Panc1 (cell line): ENCODE results near the gene WDR86. TPM values are rescaled to one million over a fixed set of nuclear protein-coding genes. Genes with fewer than 3 reads are reported as not detected.

Experiments used
- ATAC-seq: fragments of 200-7000 bp; cut with Tn5 transposase; 2 replicates; pipeline ENCODE4 v1.9.1; 2020; ENCODE audit warnings: mild to moderate bottlenecking, moderate library complexity
- BruUV-seq: library from RNA; stranded (reverse); fragments of 400-500 nt; replicated peaks from 2 replicates; lab custom pipeline; 2021; lab: Mats Ljungman, UMichigan
- CTCF ChIA-PET: fragments of 300-600 bp; sonication (Branson Sonifier 250); formaldehyde crosslinking; loops from one replicate; lab custom pipeline; 2022; ENCODE audit warnings: antibody characterized with exemption; lab: Charles Lee
- POLR2A ChIA-PET: fragments of 300-600 bp; sonication (Branson Sonifier 250); formaldehyde crosslinking; loops from one replicate; lab custom pipeline; 2022; ENCODE audit warnings: antibody characterized with exemption; lab: Charles Lee
- DNase-seq: peaks from one replicate; pipeline ENCODE4 v3.0.0-alpha.2; 2010; ENCODE audit warnings: low read depth, low spot score
- H3K27ac ChIP-seq: 2 replicates; pipeline ENCODE4 v1.5.1; 2011; ENCODE audit warnings: mild to moderate bottlenecking, low read length, inconsistent platforms
- H3K27me3 ChIP-seq: fragments of 200-500 bp; sonication (Bioruptor generic); 2 replicates; pipeline ENCODE4 v1.6.0; 2014; ENCODE audit warnings: low read length, inconsistent platforms; ENCODE audit not compliant: control insufficient read depth, insufficient read depth
- H3K36me3 ChIP-seq: fragments of 200-500 bp; sonication (Bioruptor generic); 2 replicates; pipeline ENCODE4 v1.5.1; 2014; ENCODE audit warnings: inconsistent platforms, mild to moderate bottlenecking, low read length, moderate library complexity; ENCODE audit not compliant: control insufficient read depth, insufficient read depth
- H3K4me1 ChIP-seq: 2 replicates; pipeline ENCODE4 v1.5.1; 2011; ENCODE audit warnings: inconsistent platforms, mild to moderate bottlenecking, low read length, moderate library complexity; ENCODE audit not compliant: control insufficient read depth, insufficient read depth
- H3K4me3 ChIP-seq, 2 experiments: 2 replicates each; pipeline ENCODE4 v1.5.1; 2011 to 2012; ENCODE audit warnings: low read depth in 2 of 2, low read length in 2 of 2, mild to moderate bottlenecking in 2 of 2, inconsistent platforms in 1 of 2, moderate library complexity in 1 of 2
- H3K9me3 ChIP-seq: fragments of 200-500 bp; sonication (Bioruptor generic); 2 replicates; pipeline ENCODE4 v1.5.1; 2014; ENCODE audit warnings: low read depth, mild to moderate bottlenecking, inconsistent platforms, low read length, moderate library complexity; ENCODE audit not compliant: control insufficient read depth, insufficient read depth
- POLR2AphosphoS5 ChIP-seq: IDR thresholded peaks from 2 replicates; pipeline ENCODE4 v1.6.1; 2012; ENCODE audit warnings: mild to moderate bottlenecking, low read depth, low read length, moderate library complexity
- SIN3A ChIP-seq: IDR thresholded peaks from 2 replicates; pipeline ENCODE4 v1.6.1; 2012; ENCODE audit warnings: low read depth, mild to moderate bottlenecking, low read length, moderate library complexity, borderline replicate concordance; ENCODE audit not compliant: insufficient read depth
- TCF7L2 ChIP-seq: IDR thresholded peaks from 2 replicates; pipeline ENCODE4 v1.6.1; 2011; ENCODE audit warnings: mild to moderate bottlenecking, low read depth, low read length, inconsistent platforms
- in situ Hi-C: cut with HindIII; loops from 2 replicates; pipeline ENCODE4 v1.10.0; 2016; ENCODE audit warnings: low sequenced_read_pairs, low pct_unique_long_range_greater_than_20kb
- intact Hi-C: fragments of 100-400 bp; cut with micrococcal nuclease; formaldehyde crosslinking; loops from one replicate; pipeline ENCODE4 v1.10.0; 2022; ENCODE audit not compliant: unreplicated experiment
- total RNA-seq: library from RNA; stranded (reverse); gene quantifications from one replicate; pipeline ENCODE4 v1.2.1, GENCODE V29; 2021; ENCODE audit not compliant: unreplicated experiment
- TF ChIP-seq, protein P1 (sequence below): fragments of 450-650 bp; IDR thresholded peaks from 2 replicates; pipeline ENCODE4 v1.5.1; 2017; ENCODE audit warnings: mild to moderate bottlenecking
- TF ChIP-seq, protein P2 (sequence below), 2 experiments: IDR thresholded peaks; 2 replicates each; pipeline ENCODE4 v1.6.1; 2011 to 2012; ENCODE audit warnings: low read depth in 2 of 2, control low read depth in 1 of 2, low read length in 1 of 2, mild to moderate bottlenecking in 1 of 2, moderate library complexity in 1 of 2; ENCODE audit not compliant: insufficient read depth in 1 of 2

The WDR86 gene
- total RNA-seq, 1 experiment from 2014 or later = 0.72 TPM

DNA sequence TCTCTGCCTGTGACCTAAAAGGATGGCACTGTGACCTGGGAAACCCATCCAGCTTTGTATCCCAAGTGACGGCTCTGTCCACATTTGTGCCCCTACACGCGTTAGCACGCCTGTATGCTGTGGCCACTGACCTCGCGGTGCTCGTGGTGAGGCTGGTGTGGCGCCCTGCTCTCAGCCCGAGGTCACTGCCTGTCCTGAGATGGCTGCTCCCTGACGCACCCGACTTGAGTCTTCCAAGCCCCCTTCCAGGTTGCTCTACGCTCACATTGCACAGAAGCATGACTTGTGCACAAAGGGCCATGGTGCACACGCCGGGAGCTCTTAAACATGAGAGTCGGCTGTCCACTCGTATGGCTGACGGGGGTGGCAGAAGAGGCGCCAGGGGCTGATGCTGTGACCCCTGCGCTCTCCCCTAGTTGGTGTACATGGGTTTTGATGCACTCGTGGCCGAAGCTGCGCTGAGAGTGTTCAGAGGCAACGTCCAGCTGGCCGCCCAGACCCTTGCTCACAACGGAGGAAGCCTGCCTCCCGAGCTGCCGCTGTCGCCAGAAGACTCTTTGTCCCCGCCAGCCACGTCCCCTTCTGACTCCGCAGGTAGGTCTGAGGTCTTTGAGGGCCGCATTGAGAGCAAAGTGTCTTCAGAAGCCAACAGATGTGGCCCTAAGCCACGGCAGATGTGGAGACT lies 33.5 kb downstream of the WDR86 start:
- ChIA-PET POLR2A (no interaction called here), CTCF (no interaction called here)
- Histone ChIP-seq H3K9me3 (no peaks in the 10 kb centered on the region), H3K27me3 (no peaks in the 10 kb centered on the region), H3K36me3 (no peaks in the 10 kb centered on the region), H3K4me3 (no peak overlapping the region), H3K27ac (no peak overlapping the region), H3K4me1 (no peaks in the 10 kb centered on the region)
- intact Hi-C loops (no loop called here), in situ Hi-C loops (no loop called here)
- ATAC-seq (no peak), DNase-seq (no peak)
- no TSS peak for BruUV-seq
- TF ChIP-seq, protein P1, sequence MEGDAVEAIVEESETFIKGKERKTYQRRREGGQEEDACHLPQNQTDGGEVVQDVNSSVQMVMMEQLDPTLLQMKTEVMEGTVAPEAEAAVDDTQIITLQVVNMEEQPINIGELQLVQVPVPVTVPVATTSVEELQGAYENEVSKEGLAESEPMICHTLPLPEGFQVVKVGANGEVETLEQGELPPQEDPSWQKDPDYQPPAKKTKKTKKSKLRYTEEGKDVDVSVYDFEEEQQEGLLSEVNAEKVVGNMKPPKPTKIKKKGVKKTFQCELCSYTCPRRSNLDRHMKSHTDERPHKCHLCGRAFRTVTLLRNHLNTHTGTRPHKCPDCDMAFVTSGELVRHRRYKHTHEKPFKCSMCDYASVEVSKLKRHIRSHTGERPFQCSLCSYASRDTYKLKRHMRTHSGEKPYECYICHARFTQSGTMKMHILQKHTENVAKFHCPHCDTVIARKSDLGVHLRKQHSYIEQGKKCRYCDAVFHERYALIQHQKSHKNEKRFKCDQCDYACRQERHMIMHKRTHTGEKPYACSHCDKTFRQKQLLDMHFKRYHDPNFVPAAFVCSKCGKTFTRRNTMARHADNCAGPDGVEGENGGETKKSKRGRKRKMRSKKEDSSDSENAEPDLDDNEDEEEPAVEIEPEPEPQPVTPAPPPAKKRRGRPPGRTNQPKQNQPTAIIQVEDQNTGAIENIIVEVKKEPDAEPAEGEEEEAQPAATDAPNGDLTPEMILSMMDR = no peak
- TF ChIP-seq SIN3A (no peak), TCF7L2 (no peak), POLR2AphosphoS5 (no peak)
- TF ChIP-seq, protein P2, sequence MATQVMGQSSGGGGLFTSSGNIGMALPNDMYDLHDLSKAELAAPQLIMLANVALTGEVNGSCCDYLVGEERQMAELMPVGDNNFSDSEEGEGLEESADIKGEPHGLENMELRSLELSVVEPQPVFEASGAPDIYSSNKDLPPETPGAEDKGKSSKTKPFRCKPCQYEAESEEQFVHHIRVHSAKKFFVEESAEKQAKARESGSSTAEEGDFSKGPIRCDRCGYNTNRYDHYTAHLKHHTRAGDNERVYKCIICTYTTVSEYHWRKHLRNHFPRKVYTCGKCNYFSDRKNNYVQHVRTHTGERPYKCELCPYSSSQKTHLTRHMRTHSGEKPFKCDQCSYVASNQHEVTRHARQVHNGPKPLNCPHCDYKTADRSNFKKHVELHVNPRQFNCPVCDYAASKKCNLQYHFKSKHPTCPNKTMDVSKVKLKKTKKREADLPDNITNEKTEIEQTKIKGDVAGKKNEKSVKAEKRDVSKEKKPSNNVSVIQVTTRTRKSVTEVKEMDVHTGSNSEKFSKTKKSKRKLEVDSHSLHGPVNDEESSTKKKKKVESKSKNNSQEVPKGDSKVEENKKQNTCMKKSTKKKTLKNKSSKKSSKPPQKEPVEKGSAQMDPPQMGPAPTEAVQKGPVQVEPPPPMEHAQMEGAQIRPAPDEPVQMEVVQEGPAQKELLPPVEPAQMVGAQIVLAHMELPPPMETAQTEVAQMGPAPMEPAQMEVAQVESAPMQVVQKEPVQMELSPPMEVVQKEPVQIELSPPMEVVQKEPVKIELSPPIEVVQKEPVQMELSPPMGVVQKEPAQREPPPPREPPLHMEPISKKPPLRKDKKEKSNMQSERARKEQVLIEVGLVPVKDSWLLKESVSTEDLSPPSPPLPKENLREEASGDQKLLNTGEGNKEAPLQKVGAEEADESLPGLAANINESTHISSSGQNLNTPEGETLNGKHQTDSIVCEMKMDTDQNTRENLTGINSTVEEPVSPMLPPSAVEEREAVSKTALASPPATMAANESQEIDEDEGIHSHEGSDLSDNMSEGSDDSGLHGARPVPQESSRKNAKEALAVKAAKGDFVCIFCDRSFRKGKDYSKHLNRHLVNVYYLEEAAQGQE (IDR thresholded peaks at IDR 0.05; ENCODE audit: insufficient read depth in 1 of 2, low read depth in 2 of 2, low read length in 1 of 2) = no peak

DNA sequence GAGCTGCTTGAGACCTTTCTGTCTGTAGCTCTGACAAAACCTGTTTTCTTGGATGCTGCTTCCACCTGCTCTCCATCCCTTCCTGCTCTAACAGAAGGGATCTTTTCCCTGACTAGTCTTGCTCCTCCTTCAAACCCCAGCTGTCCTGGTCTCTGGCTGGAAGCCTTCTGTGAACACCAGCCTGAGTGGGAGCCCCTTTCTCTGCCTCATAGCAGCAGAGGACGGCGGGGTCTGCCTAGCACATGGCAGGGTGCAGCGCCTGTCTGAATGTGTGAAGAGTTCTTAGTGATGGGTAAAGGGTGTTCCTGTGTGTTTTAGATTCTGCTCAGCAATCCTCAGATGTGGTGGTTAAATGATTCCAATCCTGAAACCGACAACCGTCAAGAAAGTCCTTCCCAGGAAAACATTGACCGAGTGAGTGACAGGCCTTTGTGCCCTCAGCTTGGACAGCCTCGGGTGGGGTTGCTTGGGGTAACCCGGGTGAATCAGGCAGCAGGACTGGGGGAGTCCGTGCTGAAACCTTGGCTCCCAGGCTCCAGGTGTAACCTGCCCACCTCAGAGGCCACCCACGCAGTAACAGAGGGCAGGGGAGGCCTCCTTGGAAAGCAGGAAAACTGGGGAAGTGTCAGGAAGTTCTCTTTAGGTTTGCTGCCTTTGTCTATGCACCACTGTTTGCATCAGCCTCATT lies 34.2 kb downstream of the WDR86 start:
- Histone ChIP-seq H3K4me1 (no peaks in the 10 kb centered on the region), H3K27ac (no peak overlapping the region), H3K9me3 (no peaks in the 10 kb centered on the region), H3K36me3 (no peaks in the 10 kb centered on the region), H3K4me3 (no peak overlapping the region), H3K27me3 (no peaks in the 10 kb centered on the region)
- in situ Hi-C loops (no loop called here), intact Hi-C loops (no loop called here)
- ATAC-seq = no peak
- no TSS peak for BruUV-seq
- ChIA-PET CTCF (no interaction called here), POLR2A (no interaction called here)
- TF ChIP-seq POLR2AphosphoS5 (no peak), SIN3A (no peak), TCF7L2 (no peak)
- TF ChIP-seq, protein P2 (IDR thresholded peaks at IDR 0.05; ENCODE audit: insufficient read depth in 1 of 2, low read depth in 2 of 2, low read length in 1 of 2) = no peak
- TF ChIP-seq, protein P1 = no peak
- no peak for DNase-seq
